ENCODE measurements around the gene CCS.

The CCS gene

DNA sequence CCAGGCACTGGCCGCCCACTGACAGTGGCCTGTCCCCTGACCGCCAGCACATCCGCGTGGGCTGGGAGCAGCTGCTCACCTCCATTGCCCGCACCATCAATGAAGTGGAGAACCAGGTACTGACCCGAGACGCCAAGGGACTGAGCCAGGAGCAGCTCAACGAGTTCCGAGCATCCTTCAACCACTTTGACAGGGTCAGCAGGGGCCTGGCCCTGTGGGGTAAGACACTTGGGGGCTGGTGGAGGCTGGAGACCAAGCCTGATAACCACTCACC lies 31.1 kb upstream of the CCS start:
- no peak for TF ChIP-seq CREB5 (CRISPR knock-in tag; IDR thresholded peaks at IDR 0.05; ENCODE audit: low read depth)
- no peak for TF ChIP-seq ISL1 (CRISPR knock-in tag; IDR thresholded peaks at IDR 0.05)
- TF ChIP-seq CSRNP3 (CRISPR knock-in tag; IDR thresholded peaks at IDR 0.05) = no peak
- TF ChIP-seq ARNTL (CRISPR knock-in tag; IDR thresholded peaks at IDR 0.05; ENCODE audit: borderline replicate concordance, low read depth) = no peak
- no peak for TF ChIP-seq ZNF70 (CRISPR knock-in tag; IDR thresholded peaks at IDR 0.05)
- TF ChIP-seq POU6F1 (CRISPR knock-in tag; IDR thresholded peaks at IDR 0.05; ENCODE audit: borderline replicate concordance, low read depth) = no peak
- TF ChIP-seq OSR1 (CRISPR knock-in tag; IDR thresholded peaks at IDR 0.05) = no peak
- no peak for TF ChIP-seq ZC3H10 (CRISPR knock-in tag; IDR thresholded peaks at IDR 0.05)
- TF ChIP-seq, protein P1, sequence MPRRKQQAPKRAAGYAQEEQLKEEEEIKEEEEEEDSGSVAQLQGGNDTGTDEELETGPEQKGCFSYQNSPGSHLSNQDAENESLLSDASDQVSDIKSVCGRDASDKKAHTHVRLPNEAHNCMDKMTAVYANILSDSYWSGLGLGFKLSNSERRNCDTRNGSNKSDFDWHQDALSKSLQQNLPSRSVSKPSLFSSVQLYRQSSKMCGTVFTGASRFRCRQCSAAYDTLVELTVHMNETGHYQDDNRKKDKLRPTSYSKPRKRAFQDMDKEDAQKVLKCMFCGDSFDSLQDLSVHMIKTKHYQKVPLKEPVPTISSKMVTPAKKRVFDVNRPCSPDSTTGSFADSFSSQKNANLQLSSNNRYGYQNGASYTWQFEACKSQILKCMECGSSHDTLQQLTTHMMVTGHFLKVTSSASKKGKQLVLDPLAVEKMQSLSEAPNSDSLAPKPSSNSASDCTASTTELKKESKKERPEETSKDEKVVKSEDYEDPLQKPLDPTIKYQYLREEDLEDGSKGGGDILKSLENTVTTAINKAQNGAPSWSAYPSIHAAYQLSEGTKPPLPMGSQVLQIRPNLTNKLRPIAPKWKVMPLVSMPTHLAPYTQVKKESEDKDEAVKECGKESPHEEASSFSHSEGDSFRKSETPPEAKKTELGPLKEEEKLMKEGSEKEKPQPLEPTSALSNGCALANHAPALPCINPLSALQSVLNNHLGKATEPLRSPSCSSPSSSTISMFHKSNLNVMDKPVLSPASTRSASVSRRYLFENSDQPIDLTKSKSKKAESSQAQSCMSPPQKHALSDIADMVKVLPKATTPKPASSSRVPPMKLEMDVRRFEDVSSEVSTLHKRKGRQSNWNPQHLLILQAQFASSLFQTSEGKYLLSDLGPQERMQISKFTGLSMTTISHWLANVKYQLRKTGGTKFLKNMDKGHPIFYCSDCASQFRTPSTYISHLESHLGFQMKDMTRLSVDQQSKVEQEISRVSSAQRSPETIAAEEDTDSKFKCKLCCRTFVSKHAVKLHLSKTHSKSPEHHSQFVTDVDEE (CRISPR knock-in tag; IDR thresholded peaks at IDR 0.05) = no peak
- no peak for ATAC-seq

DNA sequence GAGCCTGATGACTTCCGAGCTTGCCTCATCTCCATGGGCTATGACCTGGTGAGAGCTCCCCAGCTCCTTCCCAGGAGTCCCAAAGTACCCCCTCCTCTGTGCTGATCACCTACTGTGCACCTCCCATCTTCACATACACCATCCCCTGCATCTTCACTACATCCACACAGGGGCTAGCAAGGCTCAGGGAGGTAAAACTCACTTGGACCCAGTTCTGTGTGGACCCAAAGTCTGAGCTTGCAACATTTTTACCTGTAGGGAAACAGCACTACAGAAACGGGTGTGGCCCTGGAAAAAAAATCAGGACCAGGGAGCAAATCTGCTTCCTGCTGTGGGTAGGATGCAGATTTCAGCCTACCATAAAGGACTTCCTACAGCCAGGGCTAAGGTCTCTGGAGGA lies 30.7 kb upstream of the CCS start:
- ATAC-seq = no peak
- TF ChIP-seq CSDC2 (CRISPR knock-in tag; IDR thresholded peaks at IDR 0.05) = no peak
- no peak for TF ChIP-seq CREB5 (CRISPR knock-in tag; IDR thresholded peaks at IDR 0.05; ENCODE audit: low read depth)

DNA sequence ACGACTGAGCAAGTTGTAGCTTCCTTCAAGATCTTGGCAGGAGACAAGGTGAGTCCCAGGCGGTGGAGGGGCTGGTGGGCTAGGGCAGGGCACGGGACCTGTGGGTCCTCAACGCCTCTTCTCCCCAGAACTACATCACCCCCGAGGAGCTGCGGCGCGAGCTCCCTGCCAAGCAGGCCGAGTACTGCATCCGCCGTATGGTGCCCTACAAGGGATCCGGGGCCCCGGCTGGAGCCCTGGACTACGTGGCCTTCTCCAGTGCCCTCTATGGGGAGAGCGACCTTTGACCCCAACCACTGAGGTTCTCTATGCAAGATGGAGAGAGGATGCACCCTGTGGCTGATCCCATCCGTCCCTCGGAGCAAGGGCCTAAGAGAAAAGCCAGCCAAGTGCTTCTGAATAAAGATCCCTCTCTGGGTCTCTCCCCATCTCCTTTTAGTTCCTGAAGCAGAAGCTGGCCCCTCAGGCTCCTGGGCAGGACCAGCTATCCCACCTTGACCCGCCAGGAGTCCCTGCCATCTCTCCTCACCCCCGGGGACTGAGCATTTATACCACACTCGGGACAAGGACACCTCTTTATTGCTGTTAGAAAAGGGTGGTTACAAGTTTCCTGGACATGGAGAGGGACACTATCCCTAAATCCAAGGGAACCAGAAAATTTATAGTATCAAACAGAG lies 29.9 kb upstream of the CCS start:
- ATAC-seq = no peak
- TF ChIP-seq ZNF565 (CRISPR knock-in tag; conservative IDR thresholded peaks at IDR 0.05; ENCODE audit: low read depth) = no peak
- no peak for TF ChIP-seq CREB5 (CRISPR knock-in tag; IDR thresholded peaks at IDR 0.05; ENCODE audit: low read depth)
- TF ChIP-seq, protein P2, sequence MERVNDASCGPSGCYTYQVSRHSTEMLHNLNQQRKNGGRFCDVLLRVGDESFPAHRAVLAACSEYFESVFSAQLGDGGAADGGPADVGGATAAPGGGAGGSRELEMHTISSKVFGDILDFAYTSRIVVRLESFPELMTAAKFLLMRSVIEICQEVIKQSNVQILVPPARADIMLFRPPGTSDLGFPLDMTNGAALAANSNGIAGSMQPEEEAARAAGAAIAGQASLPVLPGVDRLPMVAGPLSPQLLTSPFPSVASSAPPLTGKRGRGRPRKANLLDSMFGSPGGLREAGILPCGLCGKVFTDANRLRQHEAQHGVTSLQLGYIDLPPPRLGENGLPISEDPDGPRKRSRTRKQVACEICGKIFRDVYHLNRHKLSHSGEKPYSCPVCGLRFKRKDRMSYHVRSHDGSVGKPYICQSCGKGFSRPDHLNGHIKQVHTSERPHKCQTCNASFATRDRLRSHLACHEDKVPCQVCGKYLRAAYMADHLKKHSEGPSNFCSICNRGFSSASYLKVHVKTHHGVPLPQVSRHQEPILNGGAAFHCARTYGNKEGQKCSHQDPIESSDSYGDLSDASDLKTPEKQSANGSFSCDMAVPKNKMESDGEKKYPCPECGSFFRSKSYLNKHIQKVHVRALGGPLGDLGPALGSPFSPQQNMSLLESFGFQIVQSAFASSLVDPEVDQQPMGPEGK (CRISPR knock-in tag; IDR thresholded peaks at IDR 0.05; ENCODE audit: borderline replicate concordance) = no peak
- TF ChIP-seq ISL1 (CRISPR knock-in tag; IDR thresholded peaks at IDR 0.05) = no peak
- no peak for TF ChIP-seq RARB (CRISPR knock-in tag; IDR thresholded peaks at IDR 0.05)
- TF ChIP-seq TCF4 (CRISPR knock-in tag; IDR thresholded peaks at IDR 0.05; ENCODE audit: borderline replicate concordance) = no peak
- no peak for TF ChIP-seq GLIS3 (CRISPR knock-in tag; IDR thresholded peaks at IDR 0.05)
- TF ChIP-seq ZNF70 (CRISPR knock-in tag; IDR thresholded peaks at IDR 0.05) = no peak
- TF ChIP-seq PPARA (CRISPR knock-in tag; IDR thresholded peaks at IDR 0.05; ENCODE audit: borderline replicate concordance) = no peak
- no peak for TF ChIP-seq ZC3H10 (CRISPR knock-in tag; IDR thresholded peaks at IDR 0.05)
- TF ChIP-seq ZFP30 (CRISPR knock-in tag; IDR thresholded peaks at IDR 0.05) = no peak
- no peak for TF ChIP-seq TOX (CRISPR knock-in tag; IDR thresholded peaks at IDR 0.05; ENCODE audit: borderline replicate concordance)
- TF ChIP-seq OSR1 (CRISPR knock-in tag; IDR thresholded peaks at IDR 0.05) = no peak
- no peak for TF ChIP-seq ZNF8 (CRISPR knock-in tag; IDR thresholded peaks at IDR 0.05)
- TF ChIP-seq SNAI2 (CRISPR knock-in tag; IDR thresholded peaks at IDR 0.05) = no peak

All from SK-N-SH treated with all-trans-retinoic acid at 6 μM for 48 hours (cell line).